ENCODE results near the gene DDX24.
A peak's percentile ranks its signal among the peaks of the same experiment; 100 is the strongest.

DDX24 gene

GRCh38 chr14:94010625-94011024 is 70.4 kb downstream of the DDX24 start:
- DNase-seq (ENCODE audit: low read depth) = no peak

GRCh38 chr14:94009767-94010166 is 71.2 kb downstream of the DDX24 start:
- DNase-seq (ENCODE audit: low read depth) = no peak

- no peak for DNase-seq (ENCODE audit: low read depth)
Measured at GRCh38 chr14:94008234-94008633, 72.8 kb downstream of the DDX24 start.

- no peak for DNase-seq (ENCODE audit: low read depth)
Measured at GRCh38 chr14:94005324-94006073, 75.5 kb downstream of the DDX24 start.

DNA sequence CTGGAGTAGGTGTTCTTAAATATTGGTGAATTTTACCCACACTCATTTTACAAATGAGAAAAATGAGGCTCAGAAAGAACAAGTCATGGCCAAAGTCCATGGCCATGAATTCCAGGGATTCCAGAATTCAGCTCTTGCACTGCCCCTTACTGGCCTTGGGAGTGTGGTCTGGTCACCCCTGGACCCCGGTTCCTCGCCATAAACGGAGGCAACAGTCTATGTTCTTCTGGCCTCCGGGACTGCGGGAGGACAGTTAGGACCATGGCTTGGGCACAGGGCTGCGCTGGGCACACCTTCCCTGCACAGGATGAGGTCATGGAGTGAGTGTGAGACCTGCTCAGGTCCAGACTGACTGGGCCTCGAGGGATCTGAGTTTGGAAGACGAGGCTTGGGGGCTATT is 77.0 kb downstream of the DDX24 start:
- no peak for DNase-seq (ENCODE audit: low read depth)

- DNase-seq (ENCODE audit: low read depth) = no peak
Measured at GRCh38 chr14:94003397-94003796, 77.6 kb downstream of the DDX24 start.

DNA sequence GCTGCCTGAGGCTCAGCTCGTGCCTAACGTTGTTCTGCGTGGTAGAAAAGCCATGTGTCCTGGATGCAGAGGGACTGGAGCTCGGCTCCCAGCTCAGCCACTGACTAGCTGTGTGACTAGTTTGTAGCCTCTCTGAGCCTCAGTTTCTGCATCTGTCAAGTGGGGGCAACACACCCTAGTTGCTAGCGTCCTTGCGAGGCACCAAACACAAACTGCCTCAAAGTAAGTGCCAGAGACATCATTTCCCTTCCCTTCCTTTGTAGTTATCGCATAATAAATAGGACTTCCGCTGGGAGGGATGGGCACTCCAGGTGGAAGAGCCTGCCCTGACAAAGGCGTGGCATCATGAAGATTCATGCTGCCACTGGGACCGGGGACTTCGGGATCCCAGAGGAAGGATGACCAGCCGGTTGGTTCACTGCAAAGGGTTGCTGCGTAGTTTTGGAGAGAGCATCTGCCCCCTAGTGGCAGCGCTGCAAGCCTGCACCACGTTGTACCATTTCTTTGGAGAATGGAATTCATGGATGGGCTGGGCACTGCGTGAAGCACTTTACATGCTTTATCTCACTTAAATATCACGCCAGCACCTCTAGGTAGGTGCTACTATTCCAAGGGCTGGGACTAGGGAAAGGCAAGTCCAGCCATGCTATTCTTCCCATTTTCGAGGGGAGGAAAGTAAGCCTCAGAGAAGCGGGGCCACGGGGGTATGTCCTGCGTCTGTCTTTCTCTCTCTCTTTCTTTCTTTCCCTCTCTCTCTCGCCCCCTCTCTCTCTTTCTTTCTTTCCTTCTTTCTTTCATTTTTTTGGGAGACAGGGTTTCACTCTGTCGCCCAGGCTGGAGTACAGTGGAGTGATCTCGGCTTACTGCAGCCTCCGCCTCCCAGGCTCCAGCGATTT is 79.3 kb downstream of the DDX24 start:
- peak; percentile 19 for DNase-seq (ENCODE audit: low read depth)

DNA sequence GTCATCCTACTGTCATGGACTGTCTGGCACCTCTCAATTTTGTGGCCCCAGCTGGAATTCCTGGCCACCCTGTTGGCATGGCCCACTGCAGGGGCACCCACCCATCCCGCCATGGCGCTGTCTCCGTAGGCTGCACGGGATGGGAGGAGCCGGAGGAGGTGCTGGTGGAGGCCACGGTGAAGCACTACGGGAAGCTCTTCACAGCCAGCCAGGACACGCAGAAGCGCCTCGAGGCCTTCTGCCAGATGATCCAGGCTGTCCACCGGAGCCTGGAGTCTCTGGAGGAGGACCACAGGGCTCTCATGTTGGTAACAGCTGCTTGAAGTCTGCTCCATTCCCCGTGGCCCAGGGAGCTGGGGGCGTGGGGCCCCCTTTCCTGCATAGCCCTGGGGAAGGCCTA is 80.0 kb downstream of the DDX24 start:
- DNase-seq (ENCODE audit: low read depth) = no peak

DNA sequence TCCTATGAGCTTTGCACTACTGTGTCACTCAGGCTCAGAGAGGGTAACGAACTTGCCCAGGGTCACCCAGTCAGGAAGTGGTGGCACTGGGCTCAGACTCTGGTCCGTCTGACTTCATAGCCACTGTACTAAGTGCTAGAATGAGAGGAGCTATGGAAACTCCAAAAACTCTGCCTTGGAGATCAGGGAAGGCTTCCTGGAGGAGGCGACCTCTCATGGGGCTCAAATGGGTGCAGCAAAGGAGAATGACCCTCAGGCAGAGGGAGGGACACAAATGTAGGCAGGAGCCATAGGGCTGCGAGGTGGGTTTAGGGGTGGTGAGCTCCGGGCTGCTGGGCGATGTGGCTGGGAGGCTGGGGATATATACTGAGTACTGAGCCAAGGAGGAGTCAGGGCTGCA is 80.7 kb downstream of the DDX24 start:
- DNase-seq (ENCODE audit: low read depth) = no peak

GRCh38 chr14:93999573-93999972 is 81.4 kb downstream of the DDX24 start:
- DNase-seq (ENCODE audit: low read depth) = no peak

GRCh38 chr14:93998871-93999403 is 82.1 kb downstream of the DDX24 start:
- no peak for DNase-seq (ENCODE audit: low read depth)
